Nephron progenitor cell (in vitro differentiated cells): Measurements from ENCODE around the gene BHLHE23.

Experiments
- DNase-seq: peaks from one replicate; pipeline ENCODE4 v3.0.0; 2021
- H3K27ac Mint-ChIP-seq: 2 replicates; pipeline ENCODE4 v1.8.0; 2021; ENCODE audit warnings: mild to moderate bottlenecking, moderate library complexity, mixed read lengths
- H3K27me3 Mint-ChIP-seq: 2 replicates; pipeline ENCODE4 v1.8.0; 2021; ENCODE audit warnings: mild to moderate bottlenecking, low read depth, mixed read lengths; ENCODE audit not compliant: poor library complexity
- H3K36me3 Mint-ChIP-seq: 2 replicates; pipeline ENCODE4 v1.8.0; 2021; ENCODE audit warnings: low read depth, mixed read lengths
- H3K4me1 Mint-ChIP-seq: 2 replicates; pipeline ENCODE4 v1.8.0; 2021; ENCODE audit warnings: mixed read lengths
- H3K4me3 Mint-ChIP-seq: 2 replicates; pipeline ENCODE4 v1.8.0; 2021; ENCODE audit warnings: mild to moderate bottlenecking, moderate library complexity, mixed read lengths
- H3K9me3 Mint-ChIP-seq: 2 replicates; pipeline ENCODE4 v1.8.0; 2021; ENCODE audit warnings: mild to moderate bottlenecking, moderate library complexity, mixed read lengths
- TF ChIP-seq, protein P1 (sequence below): fragments of 200-600 bp; sonication (generic); IDR thresholded peaks from 2 replicates; pipeline ENCODE4 v1.5.0; 2021; ENCODE audit warnings: antibody characterized with exemption

BHLHE23 gene

DNA sequence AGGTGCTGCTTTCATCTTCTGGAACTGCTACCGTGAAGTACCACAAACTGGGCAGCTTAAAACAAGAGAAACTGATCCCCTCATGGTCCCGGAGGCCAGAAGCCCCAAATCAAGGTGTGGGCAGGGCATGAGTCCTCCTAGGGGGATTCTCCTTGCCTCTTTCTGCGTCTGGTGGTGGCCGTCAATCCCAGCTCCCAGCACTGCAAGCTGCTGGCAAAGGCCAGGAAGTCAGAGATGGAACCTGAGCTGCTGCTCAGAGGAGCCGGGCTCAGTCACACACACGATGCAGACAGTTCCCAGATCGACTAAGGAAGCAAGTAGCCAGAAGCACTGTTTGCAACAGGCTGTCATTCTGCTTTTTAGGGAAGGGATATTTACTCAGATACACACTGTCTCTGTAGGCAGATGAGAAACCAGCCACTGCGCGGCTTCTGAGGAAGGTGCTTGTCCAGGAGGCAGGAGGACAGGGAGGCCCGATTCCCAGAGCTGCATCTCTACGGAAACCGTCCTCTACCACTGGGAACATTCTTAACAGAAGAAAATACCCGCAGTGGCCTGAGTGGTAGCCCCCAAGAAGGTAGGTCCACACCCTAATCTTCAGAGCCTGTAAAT, 15.5 kb downstream of the BHLHE23 start:
- Mint-ChIP-seq H3K36me3 (no peaks in the 10 kb centered on the region), H3K27ac (no peak overlapping the region), H3K9me3 (no peaks in the 10 kb centered on the region), H3K4me1 (peaks cover 28% of the 10 kb centered on the region), H3K27me3 (peaks cover 53% of the 10 kb centered on the region), H3K4me3 (no peak overlapping the region)
- DNase-seq: no peak
- TF ChIP-seq, protein P1, sequence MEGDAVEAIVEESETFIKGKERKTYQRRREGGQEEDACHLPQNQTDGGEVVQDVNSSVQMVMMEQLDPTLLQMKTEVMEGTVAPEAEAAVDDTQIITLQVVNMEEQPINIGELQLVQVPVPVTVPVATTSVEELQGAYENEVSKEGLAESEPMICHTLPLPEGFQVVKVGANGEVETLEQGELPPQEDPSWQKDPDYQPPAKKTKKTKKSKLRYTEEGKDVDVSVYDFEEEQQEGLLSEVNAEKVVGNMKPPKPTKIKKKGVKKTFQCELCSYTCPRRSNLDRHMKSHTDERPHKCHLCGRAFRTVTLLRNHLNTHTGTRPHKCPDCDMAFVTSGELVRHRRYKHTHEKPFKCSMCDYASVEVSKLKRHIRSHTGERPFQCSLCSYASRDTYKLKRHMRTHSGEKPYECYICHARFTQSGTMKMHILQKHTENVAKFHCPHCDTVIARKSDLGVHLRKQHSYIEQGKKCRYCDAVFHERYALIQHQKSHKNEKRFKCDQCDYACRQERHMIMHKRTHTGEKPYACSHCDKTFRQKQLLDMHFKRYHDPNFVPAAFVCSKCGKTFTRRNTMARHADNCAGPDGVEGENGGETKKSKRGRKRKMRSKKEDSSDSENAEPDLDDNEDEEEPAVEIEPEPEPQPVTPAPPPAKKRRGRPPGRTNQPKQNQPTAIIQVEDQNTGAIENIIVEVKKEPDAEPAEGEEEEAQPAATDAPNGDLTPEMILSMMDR: no peak

DNA sequence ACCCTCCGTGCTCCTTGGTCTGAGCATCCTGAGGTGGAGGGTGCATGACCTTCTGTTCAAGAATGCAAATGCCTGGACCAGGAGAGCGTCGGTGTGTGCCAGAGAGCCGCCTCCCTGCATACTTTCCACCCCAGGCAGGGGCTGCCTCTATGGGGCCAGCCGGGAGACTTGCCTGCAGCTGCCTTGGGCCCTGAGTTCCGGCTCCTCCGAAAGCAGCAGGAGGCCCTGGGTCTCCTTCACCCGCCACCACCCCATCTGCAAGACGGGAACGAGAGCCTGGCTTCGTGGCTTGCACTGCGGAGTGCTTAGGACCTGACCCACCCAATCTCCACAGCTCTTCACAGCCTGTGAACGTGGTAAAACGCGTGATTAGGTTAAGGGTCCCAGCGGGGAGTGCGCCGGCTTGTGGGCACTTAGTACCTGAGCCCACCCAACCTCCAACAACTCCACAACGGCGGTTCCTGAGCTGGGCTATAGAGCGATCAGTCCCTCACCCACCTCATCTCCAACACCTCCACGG, 16.4 kb downstream of the BHLHE23 start:
- H3K27me3 Mint-ChIP-seq: peaks cover 43% of the 10 kb centered on the region
- no peaks in the 10 kb centered on the region for H3K9me3 Mint-ChIP-seq
- H3K36me3 Mint-ChIP-seq: no peaks in the 10 kb centered on the region
- peaks cover 23% of the 10 kb centered on the region for H3K4me1 Mint-ChIP-seq
- no peak for DNase-seq
- no peak overlapping the region for H3K4me3 Mint-ChIP-seq
- TF ChIP-seq, protein P1: no peak
- no peak overlapping the region for H3K27ac Mint-ChIP-seq

- DNase-seq: no peak
- H3K4me1 Mint-ChIP-seq: peaks cover 20% of the 10 kb centered on the region
- no peaks in the 10 kb centered on the region for H3K36me3 Mint-ChIP-seq
- H3K27me3 Mint-ChIP-seq: peaks cover 41% of the 10 kb centered on the region
- H3K4me3 Mint-ChIP-seq: no peak overlapping the region
- H3K27ac Mint-ChIP-seq: no peak overlapping the region
- TF ChIP-seq, protein P1: no peak
- H3K9me3 Mint-ChIP-seq: no peaks in the 10 kb centered on the region
Observed at GRCh38 chr20:62989201-62989601, 17.6 kb downstream of the BHLHE23 start.

GRCh38 chr20:62987114-62987513, 19.6 kb downstream of the BHLHE23 start:
- Mint-ChIP-seq H3K27me3 (peaks cover 53% of the 10 kb centered on the region), H3K9me3 (no peaks in the 10 kb centered on the region), H3K27ac (no peak overlapping the region), H3K36me3 (no peaks in the 10 kb centered on the region), H3K4me1 (peaks cover 33% of the 10 kb centered on the region), H3K4me3 (no peak overlapping the region)
- TF ChIP-seq, protein P1: no peak
- no peak for DNase-seq

DNA sequence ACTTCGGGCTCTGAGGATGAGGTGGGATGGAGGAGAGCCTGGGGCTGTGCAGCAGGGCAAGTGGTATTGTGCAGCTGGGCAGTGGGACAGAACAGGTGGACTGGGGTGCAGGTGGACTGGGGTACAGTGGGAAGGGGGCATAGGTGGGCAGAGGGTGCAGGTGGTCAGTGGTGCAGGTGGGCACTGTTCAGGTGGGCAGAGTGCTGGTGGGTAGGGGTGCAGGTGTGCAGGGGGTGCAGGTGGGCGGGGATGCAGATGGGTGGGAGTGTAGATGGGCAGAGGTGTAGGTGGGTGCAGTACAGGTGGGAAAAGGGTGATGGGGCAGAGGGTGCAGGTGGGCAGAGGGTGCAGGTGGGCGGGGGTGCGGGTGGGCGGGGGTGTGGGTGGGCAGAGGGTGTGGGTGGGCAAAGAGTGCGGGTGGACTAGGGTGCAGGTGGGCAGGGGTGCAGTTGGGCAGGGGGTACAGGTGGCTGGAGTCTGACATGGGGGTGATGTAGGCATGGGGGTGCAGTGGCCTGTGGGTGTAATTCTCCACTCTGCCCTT, 20.4 kb downstream of the BHLHE23 start:
- H3K4me1 Mint-ChIP-seq: peaks cover 35% of the 10 kb centered on the region
- H3K27me3 Mint-ChIP-seq: peaks cover 50% of the 10 kb centered on the region
- TF ChIP-seq, protein P1: no peak
- H3K27ac Mint-ChIP-seq: no peak overlapping the region
- no peak for DNase-seq
- no peaks in the 10 kb centered on the region for H3K9me3 Mint-ChIP-seq
- H3K36me3 Mint-ChIP-seq: no peaks in the 10 kb centered on the region
- H3K4me3 Mint-ChIP-seq: no peak overlapping the region

DNA sequence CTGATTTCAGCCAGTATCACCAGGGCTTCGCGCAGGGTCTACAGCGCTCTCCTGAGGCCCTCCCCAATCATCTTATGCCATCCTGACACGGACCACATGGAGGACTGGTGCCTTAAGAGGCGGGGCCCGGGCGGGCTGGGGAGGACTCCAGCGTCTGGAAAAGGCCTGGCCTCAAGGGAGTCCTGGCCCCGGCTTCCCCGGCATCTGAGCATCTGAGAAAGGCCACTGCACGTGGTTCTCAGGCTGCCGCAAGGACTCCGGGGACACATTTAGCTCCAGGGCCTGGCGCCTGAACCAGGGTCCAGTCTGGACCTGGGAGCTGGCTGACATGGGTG, 21.4 kb downstream of the BHLHE23 start:
- DNase-seq: no peak
- H3K36me3 Mint-ChIP-seq: no peaks in the 10 kb centered on the region
- no peaks in the 10 kb centered on the region for H3K9me3 Mint-ChIP-seq
- H3K27me3 Mint-ChIP-seq: peaks cover 44% of the 10 kb centered on the region
- TF ChIP-seq, protein P1: no peak
- peaks cover 38% of the 10 kb centered on the region for H3K4me1 Mint-ChIP-seq
- no peak overlapping the region for H3K27ac Mint-ChIP-seq
- H3K4me3 Mint-ChIP-seq: no peak overlapping the region
